Measurements from ENCODE around the gene DNMT1. TPM values are rescaled to one million over a fixed set of nuclear protein-coding genes. Genes with fewer than 3 reads are reported as not detected.
"Not testable (repeated sequence)": the region's sequence is repeated elsewhere in the genome, so short reads cannot be mapped to it uniquely, and the experiment has no call there.

The DNMT1 gene
- total and polyA plus RNA-seq, 12 donors = 11.8 to 36.4 (median 21.6) TPM

GRCh38 chr19:10237702-10238101 lies 42.9 kb upstream of the DNMT1 start:
- H3K36me3 ChIP-seq = no peaks in the 10 kb centered on the region
- peaks cover 6 to 38% (median 28%) of the 10 kb centered on the region in 9 donors for H3K4me1 ChIP-seq
- H3K27ac ChIP-seq = peak overlapping the region in 7 of 10 donors; percentile 53 to 87 (median 83)
- H3K9me3 ChIP-seq = no peaks in the 10 kb centered on the region
- H3K27me3 ChIP-seq = no peaks in the 10 kb centered on the region
- intact Hi-C loops (cut with DNase I) = loop anchor here in 2 of 10 donors (5.0 to 10.0 kb wide), 2 partner anchors 45 to 123 kb away; partner anchors contain the start of genes DNMT1 (in 1 of the 2), EIF3G (in 1 of the 2) and P2RY11 (in 1 of the 2)
- DNase-seq (no peak), ATAC-seq (peak in 1 of 8 donors; percentile 4)
- WGBS, 2 donors = 77 to 88% methylated on average over 6 of the region's 6 CpGs
- TF ChIP-seq CTCF (IDR thresholded peaks at IDR 0.05) = no peak
- no peak overlapping the region for H3K4me3 ChIP-seq

GRCh38 chr19:10235409-10235808 lies 40.7 kb upstream of the DNMT1 start:
- 92 to 95% methylated on average over 7 of the region's 7 CpGs for WGBS, 2 donors
- not testable (repeated sequence) for ATAC-seq, H3K4me3 ChIP-seq, H3K27me3 ChIP-seq, DNase-seq, H3K9me3 ChIP-seq, H3K36me3 ChIP-seq
- peak overlapping the region in 9 of 10 donors; percentile 46 to 89 (median 83) for H3K27ac ChIP-seq
- intact Hi-C loops (cut with DNase I) = loop anchor here in 2 of 10 donors (5.0 to 10.0 kb wide), 2 partner anchors 43 to 121 kb away; partner anchors contain the start of genes DNMT1 (in 1 of the 2), EIF3G (in 1 of the 2) and P2RY11 (in 1 of the 2)
- peaks cover 6 to 50% (median 42%) of the 10 kb centered on the region in 9 donors for H3K4me1 ChIP-seq

- intact Hi-C loops (cut with DNase I) = loop anchor here in 2 of 10 donors (5.0 to 10.0 kb wide), 2 partner anchors 43 to 120 kb away; partner anchors contain the start of genes DNMT1 (in 1 of the 2), EIF3G (in 1 of the 2) and P2RY11 (in 1 of the 2)
- 71 to 78% methylated on average over 4 of the region's 4 CpGs for WGBS, 2 donors
- Histone ChIP-seq H3K27ac (peak overlapping the region in 6 of 10 donors; percentile 1 to 89 (median 84)), H3K36me3 (no peaks in the 10 kb centered on the region), H3K4me1 (peaks cover 8 to 54% (median 46%) of the 10 kb centered on the region in 9 donors), H3K27me3 (peaks cover 0 to 5% (median 0%) of the 10 kb centered on the region in 7 donors), H3K4me3 (no peak overlapping the region), H3K9me3 (no peaks in the 10 kb centered on the region)
- ATAC-seq (no peak), DNase-seq (no peak)
- TF ChIP-seq CTCF (IDR thresholded peaks at IDR 0.05) = no peak
These were observed 40.2 kb upstream of the DNMT1 start for GRCh38 chr19:10235003-10235402.

GRCh38 chr19:10233946-10234345 lies 39.2 kb upstream of the DNMT1 start:
- H3K27ac ChIP-seq = no peak overlapping the region
- 85% methylated on average over 4 of the region's 4 CpGs for WGBS, 2 donors
- H3K4me1 ChIP-seq = peaks cover 8 to 65% (median 56%) of the 10 kb centered on the region in 9 donors
- H3K27me3 ChIP-seq = peaks cover 0 to 7% (median 0%) of the 10 kb centered on the region in 7 donors
- TF ChIP-seq CTCF (IDR thresholded peaks at IDR 0.05) = no peak
- ATAC-seq (no peak), DNase-seq (no peak)
- no peaks in the 10 kb centered on the region for H3K36me3 ChIP-seq
- intact Hi-C loops (cut with DNase I) = loop anchor here in 2 of 10 donors (5.0 to 10.0 kb wide), 2 partner anchors 42 to 119 kb away; partner anchors contain the start of genes DNMT1 (in 1 of the 2), EIF3G (in 1 of the 2) and P2RY11 (in 1 of the 2)
- no peak overlapping the region for H3K4me3 ChIP-seq
- H3K9me3 ChIP-seq = no peaks in the 10 kb centered on the region
